HepG2 (cell line): ENCODE measurements around the gene LATS2. TPM values are rescaled to one million over a fixed set of nuclear protein-coding genes. Genes with fewer than 3 reads are reported as not detected.

Experiments used
- ATAC-seq: fragments of 200-7000 bp; cut with Tn5 transposase; 3 replicates; pipeline ENCODE4 v1.9.1; 2020; ENCODE audit warnings: mild to moderate bottlenecking, moderate library complexity
- BruUV-seq: library from RNA; stranded (reverse); fragments of 400-500 nt; replicated peaks from 2 replicates; lab custom pipeline; 2021; lab: Mats Ljungman, UMichigan
- CTCF ChIA-PET: fragments of 300-600 bp; formaldehyde crosslinking; extraction: SDS; loops from one replicate; lab custom pipeline; 2021; ENCODE audit warnings: low total read pairs, inconsistent platforms, low intra/inter-chr PET ratio; lab: Yijun Ruan, JAX
- POLR2A ChIA-PET: fragments of 350-600 bp; sonication (Branson Sonifier 250); formaldehyde crosslinking; loops from one replicate; lab custom pipeline; 2020; ENCODE audit warnings: antibody characterized with exemption, inconsistent platforms; lab: Yijun Ruan, JAX
- DNase-seq: peaks from one replicate; pipeline ENCODE4 v3.0.0-alpha.2; 2015; ENCODE audit warnings: low spot score
- FAIRE-seq: peaks from 3 replicates; lab custom pipeline; 2011; peaks lifted over from hg19 to GRCh38; lab: Jason Lieb, UNC
- H2AFZ ChIP-seq: one replicate; pipeline ENCODE4 v1.6.1; 2011; ENCODE audit warnings: low read length, inconsistent platforms
- H3K27ac ChIP-seq: fragments of 300-600 bp; 3 replicates; pipeline ENCODE4 v1.8.0; 2011; ENCODE audit warnings: mixed run types, mild to moderate bottlenecking, mixed read lengths, low read length, inconsistent platforms; ENCODE audit not compliant: insufficient read depth; ENCODE audit errors: extremely low read length
- H3K27me3 ChIP-seq, 2 experiments: fragments of 200-600 bp in 1 of 2; 2 replicates in 1 of 2; 3 replicates in 1 of 2; pipeline versions ENCODE4 v1.6.0 to v1.8.0; 2011; ENCODE audit warnings: low read length in 2 of 2, mild to moderate bottlenecking in 2 of 2, moderate library complexity in 2 of 2, inconsistent platforms in 1 of 2; ENCODE audit not compliant: insufficient read depth in 2 of 2, control insufficient read depth in 1 of 2
- H3K36me3 ChIP-seq, 2 experiments: fragments of 200-600 bp in 1 of 2; replicated peaks in 1 of 2; 2 replicates in 1 of 2; 3 replicates in 1 of 2; pipeline versions ENCODE4 v1.5.1 to v1.8.0; 2011; ENCODE audit warnings: low read length in 2 of 2, inconsistent platforms in 1 of 2; ENCODE audit not compliant: insufficient read depth in 2 of 2, control insufficient read depth in 1 of 2
- H3K4me1 ChIP-seq: 2 replicates; pipeline ENCODE4 v1.5.1; 2012; ENCODE audit warnings: low read length, inconsistent platforms; ENCODE audit not compliant: insufficient read depth
- H3K4me2 ChIP-seq: 2 replicates; pipeline ENCODE4 v1.6.0; 2011; ENCODE audit warnings: low read depth, low read length, inconsistent platforms
- H3K4me3 ChIP-seq, 3 experiments: fragments of 200-600 bp in 1 of 3; sonication (generic), shearing (Covaris generic) in 1 of 3; replicated peaks in 1 of 3; 2 replicates each; pipeline ENCODE4 v1.5.1; 2011 to 2016; ENCODE audit warnings: low read length in 3 of 3, inconsistent platforms in 2 of 3, low read depth in 2 of 3, mild to moderate bottlenecking in 2 of 3, control low read depth in 1 of 3, mixed read lengths in 1 of 3; ENCODE audit not compliant: insufficient read depth in 1 of 3
- H3K79me2 ChIP-seq: one replicate; pipeline ENCODE4 v1.6.1; 2011; ENCODE audit warnings: low read length, inconsistent platforms; ENCODE audit not compliant: insufficient read depth
- H3K9ac ChIP-seq: 2 replicates; pipeline ENCODE4 v1.6.0; 2011; ENCODE audit warnings: mild to moderate bottlenecking, low read depth, low read length, inconsistent platforms; ENCODE audit not compliant: insufficient read depth
- H3K9me3 ChIP-seq: 2 replicates; pipeline ENCODE4 v1.5.1; 2012; ENCODE audit warnings: mild to moderate bottlenecking, low read length
- H4K20me1 ChIP-seq: 2 replicates; pipeline ENCODE4 v1.6.0; 2011; ENCODE audit warnings: inconsistent platforms, mild to moderate bottlenecking, low read length, moderate library complexity; ENCODE audit not compliant: insufficient read depth
- BHLHE40 ChIP-seq: IDR thresholded peaks from 2 replicates; pipeline ENCODE4 v1.6.1; 2011; ENCODE audit warnings: low read length, improper control_type of control experiment
- HHEX ChIP-seq: IDR thresholded peaks from 2 replicates; pipeline ENCODE4 v1.6.1; 2016; ENCODE audit warnings: control low read depth
- HMG20A ChIP-seq: IDR thresholded peaks from 2 replicates; pipeline ENCODE4 v1.6.1; 2016; ENCODE audit warnings: borderline replicate concordance
- HOXA9 ChIP-seq: sonication (generic); formaldehyde crosslinking; IDR thresholded peaks from 2 replicates; pipeline ENCODE4 v1.8.1; 2022; ENCODE audit warnings: missing genetic modification reagents, mild to moderate bottlenecking, moderate library complexity, borderline replicate concordance
- MEF2D ChIP-seq: sonication (generic); formaldehyde crosslinking; IDR thresholded peaks from 2 replicates; pipeline ENCODE4 v1.5.1; 2020; ENCODE audit warnings: mild to moderate bottlenecking, missing genetic modification reagents
- MIER2 ChIP-seq: IDR thresholded peaks from 2 replicates; pipeline ENCODE4 v1.6.1; 2016; ENCODE audit warnings: missing biosample characterization, missing genetic modification reagents
- NCOA2 ChIP-seq: sonication (generic); formaldehyde crosslinking; IDR thresholded peaks from 2 replicates; pipeline ENCODE4 v1.8.0; 2022; ENCODE audit warnings: inconsistent platforms
- REPIN1 ChIP-seq: sonication (generic); formaldehyde crosslinking; IDR thresholded peaks from 2 replicates; pipeline ENCODE4 v1.8.0; 2022; ENCODE audit warnings: missing genetic modification reagents, low read depth, mild to moderate bottlenecking, borderline replicate concordance
- ZNF143 ChIP-seq: sonication (generic); formaldehyde crosslinking; IDR thresholded peaks from 2 replicates; pipeline ENCODE4 v1.4.0; 2020; ENCODE audit warnings: missing genetic modification reagents
- ZNF235 ChIP-seq: sonication (generic); formaldehyde crosslinking; IDR thresholded peaks from 2 replicates; pipeline ENCODE4 v1.8.1; 2023; ENCODE audit warnings: mild to moderate bottlenecking, missing genetic modification reagents, borderline replicate concordance
- ZNF33A ChIP-seq: sonication (generic); formaldehyde crosslinking; IDR thresholded peaks from 2 replicates; pipeline ENCODE4 v1.5.1; 2020; ENCODE audit warnings: missing genetic modification reagents, mild to moderate bottlenecking, moderate library complexity, borderline replicate concordance
- ZNF839 ChIP-seq: sonication (generic); formaldehyde crosslinking; IDR thresholded peaks from 2 replicates; pipeline ENCODE4 v1.4.0; 2020; ENCODE audit warnings: missing genetic modification reagents, mild to moderate bottlenecking, borderline replicate concordance
- WGBS: methylation state at CpG from one replicate; pipeline ENCODE4 v1.1.6; 2017; ENCODE audit warnings: low lambda C conversion rate; 5-methylcytosine and 5-hydroxymethylcytosine counted together
- in situ Hi-C: cut with HindIII; loops from 2 replicates; pipeline ENCODE4 v1.10.0; 2017; ENCODE audit warnings: low pct_unique_long_range_greater_than_20kb; ENCODE audit not compliant: extremely low pct_ligation_motif_present
- intact Hi-C: fragments of 100-400 bp; cut with micrococcal nuclease; formaldehyde crosslinking; loops from one replicate; pipeline ENCODE4 v1.10.0; 2022; ENCODE audit not compliant: unreplicated experiment
- polyA plus RNA-seq, 8 experiments: library from polyadenylated mRNA; depleted of rRNA in 3 of 8; stranded (reverse) in 7 of 8; unstranded in 1 of 8; fragments of >200 nt; fragmentation: Illumina TruSeq in 4 of 8; extraction: Trizol in 4 of 8; gene quantifications; 2 replicates each; pipeline versions ENCODE4 v1.2.1 to v1.2.3, GENCODE V29; 2011 to 2016; ENCODE audit warnings: low read depth in 4 of 8, missing spikeins in 1 of 8, mixed read lengths in 1 of 8; ENCODE audit not compliant: insufficient read depth in 1 of 8
- total RNA-seq, 5 experiments: library from RNA; depleted of rRNA; stranded (reverse); fragments of >200 nt; fragmentation: Illumina TruSeq; extraction: Trizol; gene quantifications; 2 replicates each; pipeline ENCODE4 v1.2.3, GENCODE V29; 2016; ENCODE audit warnings: low read depth in 1 of 5
- TF ChIP-seq, protein P1 (sequence below): sonication (generic); formaldehyde crosslinking; IDR thresholded peaks from 2 replicates; pipeline ENCODE4 v1.5.0; 2020; ENCODE audit warnings: mild to moderate bottlenecking, missing genetic modification reagents
- TF ChIP-seq, protein P2 (sequence below): sonication (generic); formaldehyde crosslinking; IDR thresholded peaks from 2 replicates; pipeline ENCODE4 v1.4.0; 2020; ENCODE audit warnings: mild to moderate bottlenecking, low read depth, missing genetic modification reagents
- TF ChIP-seq, protein P3 (sequence below): sonication (generic); formaldehyde crosslinking; IDR thresholded peaks from 2 replicates; pipeline ENCODE4 v1.5.0; 2020; ENCODE audit warnings: missing genetic modification reagents
- TF ChIP-seq, protein P4 (sequence below): sonication (generic); formaldehyde crosslinking; IDR thresholded peaks from 2 replicates; pipeline ENCODE4 v1.4.0; 2020; ENCODE audit warnings: mild to moderate bottlenecking, missing genetic modification reagents

LATS2 gene
- total and polyA plus RNA-seq, 2 of the 13 experiments (the other 11 are each of a cell fraction or from before 2014, with no cell fraction given) = 7.3 to 8.5 TPM

DNA sequence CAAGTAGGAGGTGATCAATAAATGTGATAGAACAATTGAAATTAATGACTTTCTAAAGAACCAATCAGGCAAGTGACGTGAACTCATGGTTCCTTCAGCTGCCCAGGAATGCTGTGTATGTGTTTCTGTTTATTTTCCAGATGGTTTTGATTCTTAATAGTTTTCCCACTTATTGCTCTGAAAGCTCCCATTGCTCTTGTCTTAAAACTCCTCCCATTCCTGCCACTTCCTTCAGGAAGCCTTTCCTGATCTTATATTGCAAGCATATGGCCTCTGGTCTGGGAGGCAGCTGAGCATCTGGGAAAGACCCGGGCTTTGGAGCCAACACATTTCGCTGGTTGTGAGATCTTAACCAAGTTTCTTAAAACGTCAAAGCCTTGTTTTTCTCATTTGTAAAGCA, 17.1 kb upstream of the LATS2 start (continued):
- TF ChIP-seq, protein P1, sequence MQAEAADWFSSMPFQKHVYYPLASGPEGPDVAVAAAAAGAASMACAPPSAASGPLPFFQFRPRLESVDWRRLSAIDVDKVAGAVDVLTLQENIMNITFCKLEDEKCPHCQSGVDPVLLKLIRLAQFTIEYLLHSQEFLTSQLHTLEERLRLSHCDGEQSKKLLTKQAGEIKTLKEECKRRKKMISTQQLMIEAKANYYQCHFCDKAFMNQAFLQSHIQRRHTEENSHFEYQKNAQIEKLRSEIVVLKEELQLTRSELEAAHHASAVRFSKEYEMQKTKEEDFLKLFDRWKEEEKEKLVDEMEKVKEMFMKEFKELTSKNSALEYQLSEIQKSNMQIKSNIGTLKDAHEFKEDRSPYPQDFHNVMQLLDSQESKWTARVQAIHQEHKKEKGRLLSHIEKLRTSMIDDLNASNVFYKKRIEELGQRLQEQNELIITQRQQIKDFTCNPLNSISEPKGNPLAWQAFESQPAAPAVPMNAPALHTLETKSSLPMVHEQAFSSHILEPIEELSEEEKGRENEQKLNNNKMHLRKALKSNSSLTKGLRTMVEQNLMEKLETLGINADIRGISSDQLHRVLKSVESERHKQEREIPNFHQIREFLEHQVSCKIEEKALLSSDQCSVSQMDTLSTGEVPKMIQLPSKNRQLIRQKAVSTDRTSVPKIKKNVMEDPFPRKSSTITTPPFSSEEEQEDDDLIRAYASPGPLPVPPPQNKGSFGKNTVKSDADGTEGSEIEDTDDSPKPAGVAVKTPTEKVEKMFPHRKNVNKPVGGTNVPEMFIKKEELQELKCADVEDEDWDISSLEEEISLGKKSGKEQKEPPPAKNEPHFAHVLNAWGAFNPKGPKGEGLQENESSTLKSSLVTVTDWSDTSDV (CRISPR knock-in tag) = no peak

DNA sequence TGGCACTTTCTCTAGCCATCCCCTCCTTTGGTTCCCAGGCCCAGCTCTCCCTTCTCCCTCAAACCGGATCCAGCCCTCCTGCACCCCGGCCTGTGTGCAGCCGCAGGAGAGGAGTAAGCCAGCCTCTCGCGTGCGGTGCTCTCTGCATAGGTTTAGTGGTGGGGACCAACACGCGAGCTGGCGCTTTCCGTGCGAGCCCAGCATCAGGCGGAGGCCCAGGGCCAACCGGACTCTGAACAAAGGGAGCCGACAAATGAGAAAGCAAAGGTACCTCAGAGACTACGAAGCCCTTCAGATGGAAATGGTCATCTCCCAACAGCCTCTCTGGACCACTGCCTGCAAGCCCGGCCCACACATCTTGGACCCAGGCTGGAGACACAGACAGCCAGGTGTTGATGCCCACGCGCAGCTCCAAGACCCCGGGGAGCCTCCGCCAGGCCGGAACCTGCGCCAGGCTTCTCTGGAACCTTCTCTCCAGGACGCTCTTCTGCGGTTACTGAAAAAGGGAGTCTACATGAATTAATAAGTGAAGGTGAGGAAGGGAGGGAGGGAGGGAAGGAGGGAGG, 16.5 kb upstream of the LATS2 start:
- ChIA-PET CTCF (no interaction called here), POLR2A (no interaction called here)
- intact Hi-C loops = no loop called here
- H3K9ac ChIP-seq = no peak overlapping the region
- H3K4me1 ChIP-seq = peaks cover 30% of the 10 kb centered on the region
- no peak for ATAC-seq
- TF ChIP-seq ZNF839 (CRISPR knock-in tag) (no peak), ZNF33A (CRISPR knock-in tag) (no peak), ZNF143 (CRISPR knock-in tag) (no peak), BHLHE40 (no peak), HMG20A (CRISPR knock-in tag) (no peak), REPIN1 (CRISPR knock-in tag) (no peak), MIER2 (CRISPR knock-in tag) (no peak), HOXA9 (CRISPR knock-in tag) (no peak), ZNF235 (CRISPR knock-in tag) (no peak), NCOA2 (no peak), HHEX (CRISPR knock-in tag) (no peak), MEF2D (CRISPR knock-in tag) (no peak)
- TF ChIP-seq, protein P2, sequence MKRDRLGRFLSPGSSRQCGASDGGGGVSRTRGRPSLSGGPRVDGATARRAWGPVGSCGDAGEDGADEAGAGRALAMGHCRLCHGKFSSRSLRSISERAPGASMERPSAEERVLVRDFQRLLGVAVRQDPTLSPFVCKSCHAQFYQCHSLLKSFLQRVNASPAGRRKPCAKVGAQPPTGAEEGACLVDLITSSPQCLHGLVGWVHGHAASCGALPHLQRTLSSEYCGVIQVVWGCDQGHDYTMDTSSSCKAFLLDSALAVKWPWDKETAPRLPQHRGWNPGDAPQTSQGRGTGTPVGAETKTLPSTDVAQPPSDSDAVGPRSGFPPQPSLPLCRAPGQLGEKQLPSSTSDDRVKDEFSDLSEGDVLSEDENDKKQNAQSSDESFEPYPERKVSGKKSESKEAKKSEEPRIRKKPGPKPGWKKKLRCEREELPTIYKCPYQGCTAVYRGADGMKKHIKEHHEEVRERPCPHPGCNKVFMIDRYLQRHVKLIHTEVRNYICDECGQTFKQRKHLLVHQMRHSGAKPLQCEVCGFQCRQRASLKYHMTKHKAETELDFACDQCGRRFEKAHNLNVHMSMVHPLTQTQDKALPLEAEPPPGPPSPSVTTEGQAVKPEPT (CRISPR knock-in tag) = no peak
- TF ChIP-seq, protein P3, sequence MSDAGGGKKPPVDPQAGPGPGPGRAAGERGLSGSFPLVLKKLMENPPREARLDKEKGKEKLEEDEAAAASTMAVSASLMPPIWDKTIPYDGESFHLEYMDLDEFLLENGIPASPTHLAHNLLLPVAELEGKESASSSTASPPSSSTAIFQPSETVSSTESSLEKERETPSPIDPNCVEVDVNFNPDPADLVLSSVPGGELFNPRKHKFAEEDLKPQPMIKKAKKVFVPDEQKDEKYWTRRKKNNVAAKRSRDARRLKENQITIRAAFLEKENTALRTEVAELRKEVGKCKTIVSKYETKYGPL (CRISPR knock-in tag) = no peak
- TF ChIP-seq, protein P4, sequence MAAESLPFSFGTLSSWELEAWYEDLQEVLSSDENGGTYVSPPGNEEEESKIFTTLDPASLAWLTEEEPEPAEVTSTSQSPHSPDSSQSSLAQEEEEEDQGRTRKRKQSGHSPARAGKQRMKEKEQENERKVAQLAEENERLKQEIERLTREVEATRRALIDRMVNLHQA = no peak
- no peaks in the 10 kb centered on the region for H3K36me3 ChIP-seq
- H3K9me3 ChIP-seq = no peaks in the 10 kb centered on the region
- H3K79me2 ChIP-seq = no peaks in the 10 kb centered on the region
- no peak for DNase-seq
- no peak overlapping the region for H3K4me3 ChIP-seq
- H3K27ac ChIP-seq = no peak overlapping the region
- BruUV-seq = no TSS peak
- no peak for FAIRE-seq
- WGBS = 87% methylated on average over 20 of the region's 24 CpGs
- no peaks in the 10 kb centered on the region for H4K20me1 ChIP-seq
- H3K27me3 ChIP-seq = peaks cover 1 to 17% of the 10 kb centered on the region in 2 experiments; a peak in 4 of 5 replicates
- H2AFZ ChIP-seq = no peak overlapping the region
- in situ Hi-C loops = no loop called here
- no peak overlapping the region for H3K4me2 ChIP-seq
